GM13976 (cell line): ENCODE results near the gene SACM1L.

Source experiments
- DNase-seq: peaks from one replicate; pipeline ENCODE4 v3.0.0; 2012; ENCODE audit warnings: low spot score
- CTCF ChIP-seq: IDR thresholded peaks from 2 replicates; pipeline ENCODE4 v1.5.1; 2012; ENCODE audit warnings: borderline replicate concordance, mild to moderate bottlenecking; ENCODE audit not compliant: insufficient read depth; ENCODE audit errors: extremely low read depth, missing control alignments, control extremely low read depth
- in situ Hi-C: fragments of 300-500 bp; cut with MboI; formaldehyde crosslinking; loops from one replicate; pipeline ENCODE4 v1.12.0; 2022; ENCODE audit warnings: low sequenced_read_pairs, mixed read lengths, inconsistent platforms; ENCODE audit not compliant: unreplicated experiment

The SACM1L gene

DNA sequence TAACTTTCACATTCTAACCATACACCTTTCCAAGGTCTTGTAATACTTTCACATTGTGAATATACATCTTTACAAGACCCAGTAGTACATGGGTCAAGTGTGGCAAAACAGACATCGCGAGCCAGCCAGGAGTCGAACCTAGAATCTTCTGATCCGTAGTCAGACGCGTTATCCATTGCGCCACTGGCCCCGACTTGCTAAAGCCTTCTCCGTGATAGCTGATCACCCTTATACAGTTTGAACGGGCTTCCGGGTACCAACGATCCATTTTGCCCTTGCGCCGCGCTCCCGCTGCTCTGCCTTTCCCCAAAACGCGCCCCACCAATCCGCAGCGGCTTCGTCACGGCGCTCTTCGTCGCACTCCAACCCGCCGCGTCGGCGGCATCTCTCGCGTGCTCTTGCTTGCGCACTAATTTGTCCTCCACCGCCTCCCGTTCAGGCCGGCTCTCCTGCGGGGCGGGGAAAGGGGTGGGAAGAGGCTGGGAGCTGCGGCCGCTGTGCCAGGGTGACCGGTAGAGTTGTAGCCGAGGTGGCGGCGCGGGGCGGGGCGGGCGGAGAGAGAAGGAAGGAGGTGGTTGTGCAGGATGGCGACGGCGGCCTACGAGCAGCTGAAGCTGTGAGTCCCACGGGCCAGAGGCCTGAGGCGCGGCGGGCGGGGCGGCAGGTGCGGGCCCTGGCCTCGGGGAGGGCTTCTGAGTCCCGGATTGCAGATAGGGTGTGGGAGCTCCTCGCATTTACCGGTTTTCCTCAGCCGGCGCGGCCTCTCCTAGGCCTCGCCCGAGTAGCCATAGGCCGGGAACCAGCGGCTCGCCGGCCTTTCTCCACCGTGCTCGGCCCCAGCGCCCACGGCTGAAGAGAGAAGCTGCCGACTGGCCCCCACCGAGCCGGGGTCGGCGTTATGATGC is at the start of gene SACM1L:
Gene SACM1L (plus strand): TSS at position 515 of the 905 bp plus-strand sequence. CDS start 70 bp downstream, at position 585.
- DNase-seq, result peak; percentile 91
- TF ChIP-seq CTCF, result no peak
- in situ Hi-C loops, result no loop called here

DNA sequence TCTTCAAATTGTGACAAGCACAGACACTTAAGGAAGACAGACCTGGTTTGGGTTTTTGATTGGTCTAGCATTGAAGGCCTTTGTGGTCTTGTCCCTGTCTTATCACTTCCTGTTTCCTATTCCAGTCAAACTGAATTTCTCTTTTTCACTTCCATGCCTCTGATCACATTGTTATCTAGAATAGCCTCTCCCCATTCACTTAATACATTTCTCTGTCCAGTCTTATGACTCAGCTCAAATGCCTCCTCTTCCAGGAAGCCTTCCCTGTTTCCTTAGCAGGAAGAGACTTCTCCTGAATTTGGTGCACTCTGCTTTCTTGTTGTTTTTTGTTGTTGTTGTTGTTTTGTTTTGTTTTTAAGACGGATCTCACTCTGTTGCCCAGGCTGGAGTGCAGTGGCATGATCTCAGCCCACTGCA is 49.1 kb upstream of the SACM1L start:
- no peak for TF ChIP-seq CTCF
- in situ Hi-C loops, result no loop called here
- DNase-seq, result no peak

- in situ Hi-C loops, result no loop called here
- no peak for TF ChIP-seq CTCF
- no peak for DNase-seq
Observed at GRCh38 chr3:45640724-45641361, 48.4 kb upstream of the SACM1L start.

- no peak for TF ChIP-seq CTCF
- no peak for DNase-seq
- in situ Hi-C loops, result no loop called here
Observed at GRCh38 chr3:45641756-45642155, 47.4 kb upstream of the SACM1L start.

DNA sequence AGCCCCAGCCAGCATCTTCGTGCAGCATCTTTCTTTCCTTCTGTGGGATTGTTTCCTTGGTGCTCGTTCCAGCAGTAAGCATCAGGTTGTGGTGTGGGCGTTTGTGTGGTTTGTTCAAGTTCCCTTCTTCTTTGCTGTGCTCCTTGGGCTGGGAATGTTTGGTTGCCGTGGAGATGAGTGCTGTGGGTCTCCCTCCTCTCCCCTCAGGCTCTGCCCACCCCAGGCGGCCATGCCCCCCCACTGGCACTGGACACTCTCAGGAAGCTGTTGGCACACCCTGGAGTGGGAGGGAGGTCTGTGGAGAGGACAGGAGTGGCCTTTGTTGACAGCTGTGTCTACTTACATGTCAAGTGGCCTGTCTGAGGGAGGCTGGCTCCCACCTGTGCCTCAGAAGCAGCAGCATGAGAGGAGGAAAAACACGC is 46.5 kb upstream of the SACM1L start:
- no peak for DNase-seq

More for the DNA sequence above, 46.5 kb upstream of the SACM1L start:
- in situ Hi-C loops, result no loop called here
- TF ChIP-seq CTCF, result no peak
